K562 (cell line): ENCODE data around the gene FMC1. TPM values are rescaled to one million over a fixed set of nuclear protein-coding genes. Genes with fewer than 3 reads are reported as not detected.

Experiments used
- CHD4 ChIP-seq: fragments of 200-600 bp; sonication (generic); IDR thresholded peaks from 3 replicates; pipeline ENCODE4 v1.6.1; 2012; ENCODE audit warnings: low read depth, mild to moderate bottlenecking, mixed read lengths, low read length, inconsistent platforms; ENCODE audit not compliant: insufficient read depth, insufficient replicate concordance, poor library complexity, severe bottlenecking
- ESRRA ChIP-seq: fragments of 450-650 bp; IDR thresholded peaks from 2 replicates; pipeline ENCODE4 v1.6.1; 2014; ENCODE audit warnings: low read depth, mild to moderate bottlenecking, moderate library complexity, borderline replicate concordance
- HDAC8 ChIP-seq: fragments of 450-650 bp; IDR thresholded peaks from 2 replicates; pipeline ENCODE4 v1.6.1; 2016; ENCODE audit warnings: mild to moderate bottlenecking, missing genetic modification characterization, moderate library complexity, missing compliant biosample characterization
- HMG20A ChIP-seq: fragments of 450-650 bp; formaldehyde crosslinking; conservative IDR thresholded peaks from 2 replicates; pipeline ENCODE4 v1.4.0; 2020; ENCODE audit warnings: mild to moderate bottlenecking, mixed read lengths
- MEIS2 ChIP-seq: fragments of 450-650 bp; IDR thresholded peaks from 2 replicates; pipeline ENCODE4 v1.6.1; 2014; ENCODE audit warnings: mild to moderate bottlenecking; ENCODE audit not compliant: partially characterized antibody
- MYBL2 ChIP-seq, 2 experiments: fragments of 450-650 bp in 1 of 2; sonication (generic) in 1 of 2; formaldehyde crosslinking in 1 of 2; IDR thresholded peaks; 2 replicates each; pipeline versions ENCODE4 v1.6.1 to v1.8.1; 2017 to 2022; ENCODE audit warnings: borderline replicate concordance in 1 of 2, inconsistent platforms in 1 of 2, low read depth in 1 of 2, mild to moderate bottlenecking in 1 of 2, missing genetic modification reagents in 1 of 2, moderate library complexity in 1 of 2
- POLR3A ChIP-seq: IDR thresholded peaks from 2 replicates; pipeline ENCODE4 v1.6.1; 2011; ENCODE audit warnings: borderline replicate concordance, mild to moderate bottlenecking, moderate library complexity; ENCODE audit not compliant: insufficient read length, insufficient read depth; ENCODE audit errors: extremely low read depth
- RNF2 ChIP-seq: sonication (generic); IDR thresholded peaks from 2 replicates; pipeline ENCODE4 v1.6.1; 2016
- TGIF2 ChIP-seq: sonication (generic); formaldehyde crosslinking; IDR thresholded peaks from 2 replicates; pipeline ENCODE4 v1.8.1; 2022; ENCODE audit warnings: mild to moderate bottlenecking, missing genetic modification reagents, moderate library complexity
- polyA plus RNA-seq, 8 experiments: library from polyadenylated mRNA; depleted of rRNA in 4 of 8; stranded (reverse) in 5 of 8; unstranded in 3 of 8; fragments of >200 nt; fragmentation: Nextera tagmentation in 2 of 8; fragmentation: Illumina TruSeq in 1 of 8; extraction: Ambion mirVana in 2 of 8; extraction: Trizol in 1 of 8; gene quantifications; 2 replicates each; pipeline versions ENCODE4 v1.2.1 to v1.2.3, GENCODE V29; 2011 to 2014; ENCODE audit warnings: inconsistent platforms in 1 of 8, missing spikeins in 1 of 8
- total RNA-seq, 7 experiments: library from RNA; depleted of rRNA in 6 of 7; stranded (reverse); fragments of >200 nt in 6 of 7; fragmentation: Illumina TruSeq in 2 of 7; extraction: Trizol in 2 of 7; gene quantifications; 2 replicates each; pipeline versions ENCODE4 v1.2.1 to v1.2.3, GENCODE V29; 2011 to 2021; ENCODE audit warnings: low replicate concordance in 1 of 7
- TF ChIP-seq, protein P1 (sequence below): fragments of 450-650 bp; conservative IDR thresholded peaks from 2 replicates; pipeline ENCODE4 v1.6.1; 2016; ENCODE audit warnings: missing genetic modification characterization, low read depth, mild to moderate bottlenecking, missing compliant biosample characterization, moderate library complexity
- TF ChIP-seq, protein P2 (sequence below), 2 experiments: fragments of 450-650 bp; conservative IDR thresholded peaks; 2 replicates each; pipeline ENCODE4 v1.6.1; 2017; ENCODE audit warnings: mild to moderate bottlenecking in 2 of 2, moderate library complexity in 2 of 2
- TF ChIP-seq, protein P3 (sequence below): sonication (generic); formaldehyde crosslinking; IDR thresholded peaks from 2 replicates; pipeline ENCODE4 v1.8.0; 2023; ENCODE audit warnings: mild to moderate bottlenecking, missing genetic modification reagents
- TF ChIP-seq, protein P4 (sequence below): fragments of 250-450 bp; sonication (Bioruptor Pico); IDR thresholded peaks from 2 replicates; pipeline ENCODE4 v1.4.0; 2020

FMC1 gene
- total and polyA plus RNA-seq, 9 of the 15 experiments (the other 6 are each of a cell fraction or from before 2014, with no cell fraction given), result 14.0 to 116 (median 29.0) TPM

DNA sequence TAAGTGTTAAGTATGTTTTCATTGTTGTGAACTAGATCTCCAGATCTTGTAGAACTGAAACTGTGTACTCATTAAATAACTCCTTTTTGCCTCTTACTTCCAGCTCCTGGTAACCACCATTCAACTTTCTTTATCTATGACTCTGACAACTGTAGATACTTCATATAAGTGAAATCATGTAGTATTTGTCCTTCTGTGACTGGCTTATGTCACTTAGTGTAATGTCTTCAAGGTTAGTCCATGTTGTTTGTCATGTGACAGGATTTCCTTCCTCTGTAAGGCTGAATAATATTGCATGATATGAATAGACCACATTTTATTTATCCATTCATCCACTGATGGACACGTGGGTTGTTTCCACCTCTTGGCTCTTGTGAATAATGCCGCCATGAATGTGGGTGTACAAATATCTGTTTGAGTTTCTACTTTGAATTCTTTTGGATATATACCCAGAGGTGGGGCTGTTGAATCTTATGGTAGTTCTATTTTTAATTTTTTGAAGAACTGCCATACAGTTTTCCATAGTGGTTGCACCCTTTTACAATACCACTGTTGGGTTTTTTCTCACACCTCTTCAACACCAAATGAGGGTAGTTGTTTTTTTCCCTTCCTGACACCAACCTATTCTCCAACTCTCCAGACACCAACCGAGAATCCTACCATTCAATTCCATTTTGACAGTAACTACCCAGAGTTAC, 10.7 kb upstream of the FMC1 start (continued):
- TF ChIP-seq CHD4, result no peak
- 0 out of 2 replicates have a peak, but pooled peaks have one; percentile 25 for TF ChIP-seq HDAC8 (tag)
- TF ChIP-seq, protein P1, sequence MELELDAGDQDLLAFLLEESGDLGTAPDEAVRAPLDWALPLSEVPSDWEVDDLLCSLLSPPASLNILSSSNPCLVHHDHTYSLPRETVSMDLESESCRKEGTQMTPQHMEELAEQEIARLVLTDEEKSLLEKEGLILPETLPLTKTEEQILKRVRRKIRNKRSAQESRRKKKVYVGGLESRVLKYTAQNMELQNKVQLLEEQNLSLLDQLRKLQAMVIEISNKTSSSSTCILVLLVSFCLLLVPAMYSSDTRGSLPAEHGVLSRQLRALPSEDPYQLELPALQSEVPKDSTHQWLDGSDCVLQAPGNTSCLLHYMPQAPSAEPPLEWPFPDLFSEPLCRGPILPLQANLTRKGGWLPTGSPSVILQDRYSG (tag), result no peak
- TF ChIP-seq MYBL2 (IDR thresholded peaks at IDR 0.05; ENCODE audit: low read depth), result no peak
- no peak for TF ChIP-seq MYBL2 (CRISPR knock-in tag; IDR thresholded peaks at IDR 0.05; ENCODE audit: borderline replicate concordance)
- no peak for TF ChIP-seq POLR3A
- TF ChIP-seq, protein P2, sequence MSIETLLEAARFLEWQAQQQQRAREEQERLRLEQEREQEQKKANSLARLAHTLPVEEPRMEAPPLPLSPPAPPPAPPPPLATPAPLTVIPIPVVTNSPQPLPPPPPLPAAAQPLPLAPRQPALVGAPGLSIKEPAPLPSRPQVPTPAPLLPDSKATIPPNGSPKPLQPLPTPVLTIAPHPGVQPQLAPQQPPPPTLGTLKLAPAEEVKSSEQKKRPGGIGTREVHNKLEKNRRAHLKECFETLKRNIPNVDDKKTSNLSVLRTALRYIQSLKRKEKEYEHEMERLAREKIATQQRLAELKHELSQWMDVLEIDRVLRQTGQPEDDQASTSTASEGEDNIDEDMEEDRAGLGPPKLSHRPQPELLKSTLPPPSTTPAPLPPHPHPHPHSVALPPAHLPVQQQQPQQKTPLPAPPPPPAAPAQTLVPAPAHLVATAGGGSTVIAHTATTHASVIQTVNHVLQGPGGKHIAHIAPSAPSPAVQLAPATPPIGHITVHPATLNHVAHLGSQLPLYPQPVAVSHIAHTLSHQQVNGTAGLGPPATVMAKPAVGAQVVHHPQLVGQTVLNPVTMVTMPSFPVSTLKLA (conservative IDR thresholded peaks at IDR 0.05), result no peak; a peak in 1 of 4 replicates
- no peak for TF ChIP-seq ESRRA
- TF ChIP-seq, protein P3, sequence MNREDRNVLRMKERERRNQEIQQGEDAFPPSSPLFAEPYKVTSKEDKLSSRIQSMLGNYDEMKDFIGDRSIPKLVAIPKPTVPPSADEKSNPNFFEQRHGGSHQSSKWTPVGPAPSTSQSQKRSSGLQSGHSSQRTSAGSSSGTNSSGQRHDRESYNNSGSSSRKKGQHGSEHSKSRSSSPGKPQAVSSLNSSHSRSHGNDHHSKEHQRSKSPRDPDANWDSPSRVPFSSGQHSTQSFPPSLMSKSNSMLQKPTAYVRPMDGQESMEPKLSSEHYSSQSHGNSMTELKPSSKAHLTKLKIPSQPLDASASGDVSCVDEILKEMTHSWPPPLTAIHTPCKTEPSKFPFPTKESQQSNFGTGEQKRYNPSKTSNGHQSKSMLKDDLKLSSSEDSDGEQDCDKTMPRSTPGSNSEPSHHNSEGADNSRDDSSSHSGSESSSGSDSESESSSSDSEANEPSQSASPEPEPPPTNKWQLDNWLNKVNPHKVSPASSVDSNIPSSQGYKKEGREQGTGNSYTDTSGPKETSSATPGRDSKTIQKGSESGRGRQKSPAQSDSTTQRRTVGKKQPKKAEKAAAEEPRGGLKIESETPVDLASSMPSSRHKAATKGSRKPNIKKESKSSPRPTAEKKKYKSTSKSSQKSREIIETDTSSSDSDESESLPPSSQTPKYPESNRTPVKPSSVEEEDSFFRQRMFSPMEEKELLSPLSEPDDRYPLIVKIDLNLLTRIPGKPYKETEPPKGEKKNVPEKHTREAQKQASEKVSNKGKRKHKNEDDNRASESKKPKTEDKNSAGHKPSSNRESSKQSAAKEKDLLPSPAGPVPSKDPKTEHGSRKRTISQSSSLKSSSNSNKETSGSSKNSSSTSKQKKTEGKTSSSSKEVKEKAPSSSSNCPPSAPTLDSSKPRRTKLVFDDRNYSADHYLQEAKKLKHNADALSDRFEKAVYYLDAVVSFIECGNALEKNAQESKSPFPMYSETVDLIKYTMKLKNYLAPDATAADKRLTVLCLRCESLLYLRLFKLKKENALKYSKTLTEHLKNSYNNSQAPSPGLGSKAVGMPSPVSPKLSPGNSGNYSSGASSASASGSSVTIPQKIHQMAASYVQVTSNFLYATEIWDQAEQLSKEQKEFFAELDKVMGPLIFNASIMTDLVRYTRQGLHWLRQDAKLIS (CRISPR knock-in tag), result no peak
- TF ChIP-seq TGIF2, result no peak
- TF ChIP-seq RNF2, result no peak
- TF ChIP-seq, protein P4, sequence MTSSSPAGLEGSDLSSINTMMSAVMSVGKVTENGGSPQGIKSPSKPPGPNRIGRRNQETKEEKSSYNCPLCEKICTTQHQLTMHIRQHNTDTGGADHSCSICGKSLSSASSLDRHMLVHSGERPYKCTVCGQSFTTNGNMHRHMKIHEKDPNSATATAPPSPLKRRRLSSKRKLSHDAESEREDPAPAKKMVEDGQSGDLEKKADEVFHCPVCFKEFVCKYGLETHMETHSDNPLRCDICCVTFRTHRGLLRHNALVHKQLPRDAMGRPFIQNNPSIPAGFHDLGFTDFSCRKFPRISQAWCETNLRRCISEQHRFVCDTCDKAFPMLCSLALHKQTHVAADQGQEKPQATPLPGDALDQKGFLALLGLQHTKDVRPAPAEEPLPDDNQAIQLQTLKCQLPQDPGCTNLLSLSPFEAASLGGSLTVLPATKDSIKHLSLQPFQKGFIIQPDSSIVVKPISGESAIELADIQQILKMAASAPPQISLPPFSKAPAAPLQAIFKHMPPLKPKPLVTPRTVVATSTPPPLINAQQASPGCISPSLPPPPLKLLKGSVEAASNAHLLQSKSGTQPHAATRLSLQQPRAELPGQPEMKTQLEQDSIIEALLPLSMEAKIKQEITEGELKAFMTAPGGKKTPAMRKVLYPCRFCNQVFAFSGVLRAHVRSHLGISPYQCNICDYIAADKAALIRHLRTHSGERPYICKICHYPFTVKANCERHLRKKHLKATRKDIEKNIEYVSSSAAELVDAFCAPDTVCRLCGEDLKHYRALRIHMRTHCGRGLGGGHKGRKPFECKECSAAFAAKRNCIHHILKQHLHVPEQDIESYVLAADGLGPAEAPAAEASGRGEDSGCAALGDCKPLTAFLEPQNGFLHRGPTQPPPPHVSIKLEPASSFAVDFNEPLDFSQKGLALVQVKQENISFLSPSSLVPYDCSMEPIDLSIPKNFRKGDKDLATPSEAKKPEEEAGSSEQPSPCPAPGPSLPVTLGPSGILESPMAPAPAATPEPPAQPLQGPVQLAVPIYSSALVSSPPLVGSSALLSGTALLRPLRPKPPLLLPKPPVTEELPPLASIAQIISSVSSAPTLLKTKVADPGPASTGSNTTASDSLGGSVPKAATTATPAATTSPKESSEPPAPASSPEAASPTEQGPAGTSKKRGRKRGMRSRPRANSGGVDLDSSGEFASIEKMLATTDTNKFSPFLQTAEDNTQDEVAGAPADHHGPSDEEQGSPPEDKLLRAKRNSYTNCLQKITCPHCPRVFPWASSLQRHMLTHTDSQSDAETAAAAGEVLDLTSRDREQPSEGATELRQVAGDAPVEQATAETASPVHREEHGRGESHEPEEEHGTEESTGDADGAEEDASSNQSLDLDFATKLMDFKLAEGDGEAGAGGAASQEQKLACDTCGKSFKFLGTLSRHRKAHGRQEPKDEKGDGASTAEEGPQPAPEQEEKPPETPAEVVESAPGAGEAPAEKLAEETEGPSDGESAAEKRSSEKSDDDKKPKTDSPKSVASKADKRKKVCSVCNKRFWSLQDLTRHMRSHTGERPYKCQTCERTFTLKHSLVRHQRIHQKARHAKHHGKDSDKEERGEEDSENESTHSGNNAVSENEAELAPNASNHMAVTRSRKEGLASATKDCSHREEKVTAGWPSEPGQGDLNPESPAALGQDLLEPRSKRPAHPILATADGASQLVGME, result no peak
- peak; percentile 16 for TF ChIP-seq MEIS2
- TF ChIP-seq HMG20A (CRISPR knock-in tag), result no peak
